GM19099 (cell line): ENCODE results near the gene EYS.

Experiments used
- POLR2A ChIP-seq: IDR thresholded peaks from 3 replicates; pipeline ENCODE4 v1.6.1; 2011; ENCODE audit warnings: low read depth; ENCODE audit not compliant: insufficient read length; ENCODE audit errors: extremely low read depth

Gene EYS

DNA sequence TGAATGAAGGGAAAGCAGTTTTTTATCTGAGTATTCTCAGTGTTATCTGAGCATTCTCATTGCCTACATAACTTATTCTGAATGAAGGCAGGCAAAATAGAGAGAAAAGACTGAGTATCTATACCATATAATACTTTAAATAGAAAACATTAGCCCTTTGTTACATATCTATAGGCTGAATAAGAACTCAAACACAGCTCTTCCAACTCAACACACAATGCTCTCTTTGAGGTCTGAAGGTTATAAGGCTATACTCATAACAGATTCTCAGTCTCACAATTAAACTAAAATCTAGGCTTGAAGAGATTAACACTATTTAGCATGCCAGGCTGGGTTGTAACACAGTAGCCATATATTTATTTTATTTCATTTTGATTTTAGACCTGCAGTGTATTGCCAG lies 56.9 kb downstream of the EYS start:
- TF ChIP-seq POLR2A, result no peak

DNA sequence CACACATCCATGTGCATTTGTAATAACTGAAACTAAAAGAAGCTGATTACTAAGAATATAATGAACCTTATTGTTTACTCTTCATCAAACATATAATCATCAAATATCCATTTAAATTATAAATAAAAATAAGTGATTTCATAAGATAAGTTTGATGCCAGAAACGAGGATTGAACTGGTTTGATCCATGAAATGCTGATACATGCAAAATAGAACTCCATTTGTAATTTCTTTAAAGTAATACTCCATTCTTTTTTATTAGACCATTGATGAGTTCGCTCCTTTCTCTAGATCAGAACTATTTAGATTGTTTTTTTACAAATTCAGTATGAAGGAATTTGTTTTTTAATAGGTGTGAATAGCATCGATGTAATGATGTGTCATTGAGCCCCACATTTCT lies 57.6 kb downstream of the EYS start:
- TF ChIP-seq POLR2A, result no peak

DNA sequence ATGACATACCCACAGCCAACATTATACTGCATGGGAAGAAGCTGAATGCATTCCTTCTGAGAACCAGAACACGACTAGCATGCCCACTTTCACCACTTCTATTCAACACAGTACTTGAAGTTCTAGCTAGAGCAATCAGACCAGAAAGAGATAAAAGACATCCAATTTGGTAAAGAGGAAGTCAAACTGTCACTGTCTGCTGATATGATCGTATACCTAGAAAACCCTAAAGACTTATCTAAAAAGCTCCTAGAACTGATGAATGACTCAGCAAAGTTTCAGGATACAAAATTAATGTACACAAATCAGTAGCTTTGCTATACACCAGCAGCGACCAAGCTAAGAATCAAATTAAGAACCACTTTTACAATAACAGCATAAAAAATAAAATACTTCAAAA lies 60.5 kb downstream of the EYS start:
- TF ChIP-seq POLR2A, result no peak

DNA sequence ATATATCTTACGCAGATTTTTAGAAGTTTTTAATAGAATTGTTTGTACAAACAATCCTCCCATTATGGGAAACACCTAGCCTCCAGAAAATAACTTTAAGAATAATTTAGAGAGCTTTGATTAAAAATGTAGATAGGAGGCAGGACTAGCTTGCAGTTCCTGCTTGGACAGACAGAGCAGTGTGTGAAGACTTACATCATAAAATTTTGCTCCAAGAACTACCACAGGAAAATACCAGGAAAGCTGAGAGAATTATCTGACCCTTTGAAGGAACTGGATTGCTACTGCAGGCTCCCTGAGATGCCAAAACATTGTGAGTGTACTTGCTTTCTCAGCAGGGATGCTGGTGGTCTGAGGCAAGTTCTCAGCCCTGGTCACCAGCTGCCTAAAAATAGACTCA lies 64.2 kb downstream of the EYS start:
- no peak for TF ChIP-seq POLR2A

DNA sequence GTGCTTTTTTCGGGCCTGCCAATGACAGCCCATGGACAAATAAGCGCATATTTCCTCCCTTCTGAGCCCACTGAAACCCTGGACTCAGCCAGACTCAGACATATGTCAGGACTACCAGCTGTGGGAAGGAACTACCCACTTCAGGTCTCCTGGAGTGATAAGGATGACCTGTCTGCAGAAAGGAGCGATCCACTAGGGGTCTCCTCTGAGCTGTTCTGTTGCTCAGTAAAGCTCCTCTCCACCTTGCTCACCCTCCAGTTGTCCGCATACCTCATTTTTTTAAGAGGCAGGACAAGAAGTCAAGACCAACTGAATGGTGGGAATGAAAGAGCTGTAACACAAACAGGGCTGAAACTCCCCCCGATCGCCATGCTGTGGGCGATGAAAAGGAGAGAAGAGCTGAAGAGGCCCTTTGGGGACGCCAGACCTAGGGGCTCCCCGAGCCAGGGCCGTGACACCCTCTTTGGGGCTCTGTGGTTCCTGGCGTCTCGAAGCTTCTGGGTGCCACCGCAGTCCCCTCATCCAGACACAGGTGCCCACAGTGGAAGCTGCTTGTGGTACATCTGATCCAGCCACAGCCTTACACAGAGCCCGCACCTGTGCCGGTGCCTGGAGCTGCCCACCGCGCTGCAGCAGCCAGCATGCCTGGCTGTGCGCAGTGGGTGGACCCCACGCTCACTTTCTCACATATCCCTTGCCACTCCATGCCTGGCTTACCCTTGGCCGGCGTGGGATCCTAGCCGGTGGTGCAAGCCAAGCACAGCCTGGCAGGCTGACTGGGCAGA lies 68.8 kb downstream of the EYS start:
- no peak for TF ChIP-seq POLR2A

DNA sequence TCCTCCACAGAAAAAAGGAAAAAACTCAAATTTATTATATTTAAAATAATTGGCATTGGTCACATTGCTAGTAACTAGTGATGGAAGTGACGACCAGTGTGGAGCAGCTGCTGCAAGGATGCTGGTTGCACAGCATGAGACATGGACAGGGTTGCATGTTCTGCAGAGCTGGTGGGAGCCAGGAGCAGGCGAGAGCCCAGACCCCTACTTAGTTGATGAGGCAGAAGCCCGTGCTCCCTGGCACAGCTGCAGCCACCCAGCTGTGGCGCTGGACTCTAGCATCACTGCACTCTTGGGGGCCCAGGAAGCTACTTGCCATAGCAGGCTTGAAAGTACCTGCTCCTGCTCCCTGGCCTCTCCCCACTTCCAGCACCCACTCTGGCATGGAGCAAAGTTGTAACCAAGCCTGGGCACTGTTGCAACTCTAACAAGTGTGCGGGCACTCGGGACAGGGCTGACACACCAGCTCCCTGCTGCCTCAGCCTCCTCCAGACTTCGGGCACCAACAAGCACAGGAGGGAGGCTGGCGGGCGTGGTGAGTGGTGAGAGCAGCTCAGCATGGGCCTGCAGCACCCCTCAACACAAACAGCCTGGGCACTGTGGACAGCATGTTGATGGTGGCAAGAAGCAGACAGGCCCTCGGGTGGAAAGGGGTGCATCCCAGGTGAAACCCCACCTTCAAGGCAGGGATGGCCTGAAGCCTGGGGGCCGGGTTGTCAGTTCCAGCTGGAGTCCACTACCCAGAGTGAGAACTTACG lies 69.6 kb downstream of the EYS start:
- no peak for TF ChIP-seq POLR2A

DNA sequence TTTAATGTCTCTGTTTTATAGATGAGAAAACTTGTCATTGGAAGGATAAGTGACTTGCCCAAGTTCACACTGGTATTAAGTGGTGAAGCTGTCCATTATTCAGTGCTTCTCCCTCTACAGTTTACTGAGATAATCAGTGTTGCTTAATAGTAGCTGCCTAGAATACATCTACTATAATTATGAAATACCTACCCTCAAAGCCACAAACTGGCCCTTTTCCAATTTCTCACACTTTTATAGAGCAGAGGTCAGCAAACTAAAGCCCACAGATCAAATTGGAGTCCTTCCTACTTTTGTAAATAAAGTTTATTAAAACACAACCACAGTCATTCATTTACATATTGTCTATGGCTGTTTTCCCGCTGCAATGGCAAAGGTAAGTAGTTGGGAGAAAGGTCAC lies 73.5 kb downstream of the EYS start:
- TF ChIP-seq POLR2A, result no peak

DNA sequence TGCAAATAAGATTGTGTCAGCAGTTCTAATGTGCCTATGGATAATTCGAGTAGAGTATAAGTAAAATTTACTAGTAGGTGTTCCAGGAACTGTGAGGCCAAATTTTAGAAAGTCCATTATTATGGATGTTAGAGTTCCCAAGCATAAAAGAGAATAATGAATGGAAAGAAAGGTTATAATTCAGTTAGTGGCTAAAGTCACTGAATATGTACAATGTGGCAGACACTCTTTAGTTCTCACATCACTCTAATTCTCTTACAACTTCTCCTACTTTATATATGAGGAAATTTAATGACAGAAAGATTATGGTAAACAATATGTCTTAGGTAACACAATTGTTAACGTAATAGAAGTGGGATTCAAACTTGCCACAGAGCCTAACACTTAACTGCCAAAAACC lies 75.3 kb downstream of the EYS start:
- no peak for TF ChIP-seq POLR2A

DNA sequence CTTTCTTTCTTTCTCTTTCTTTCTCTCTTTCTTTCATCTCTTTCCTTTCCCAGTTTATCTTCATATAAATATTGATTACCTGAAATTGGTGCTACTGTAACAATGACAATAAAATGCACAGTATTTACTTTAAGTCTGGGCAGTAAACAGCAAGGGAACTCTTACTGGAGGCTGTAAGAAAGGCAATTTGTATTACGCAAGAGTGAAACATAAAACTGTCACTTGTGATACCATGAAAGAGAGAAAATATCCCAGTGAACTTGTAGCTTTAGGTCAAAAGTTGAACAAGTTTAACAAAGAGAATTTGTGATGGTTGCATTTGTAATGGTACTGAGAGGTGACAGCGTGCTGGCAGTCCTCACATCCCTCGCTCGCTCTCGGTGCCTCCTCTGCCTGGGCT lies 80.0 kb downstream of the EYS start:
- TF ChIP-seq POLR2A, result no peak

DNA sequence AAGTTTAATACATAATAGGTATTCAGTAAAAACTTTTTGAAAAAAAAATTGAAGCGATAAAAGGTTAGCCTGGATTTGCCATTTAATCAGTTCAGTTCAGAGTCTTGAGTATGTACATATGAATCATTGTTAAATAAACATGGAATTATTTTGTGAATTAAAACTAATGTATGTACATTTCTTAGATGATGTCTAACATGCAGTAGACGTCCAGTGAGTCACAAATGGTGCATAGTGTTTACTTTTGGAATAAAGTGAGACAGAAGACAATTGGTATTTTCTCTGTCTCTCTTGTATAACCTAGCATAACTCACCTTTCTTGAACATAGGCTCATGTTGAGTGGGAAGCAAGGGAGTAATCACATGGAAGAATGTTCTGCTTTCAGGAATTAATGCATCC lies 83.5 kb downstream of the EYS start:
- no peak for TF ChIP-seq POLR2A

DNA sequence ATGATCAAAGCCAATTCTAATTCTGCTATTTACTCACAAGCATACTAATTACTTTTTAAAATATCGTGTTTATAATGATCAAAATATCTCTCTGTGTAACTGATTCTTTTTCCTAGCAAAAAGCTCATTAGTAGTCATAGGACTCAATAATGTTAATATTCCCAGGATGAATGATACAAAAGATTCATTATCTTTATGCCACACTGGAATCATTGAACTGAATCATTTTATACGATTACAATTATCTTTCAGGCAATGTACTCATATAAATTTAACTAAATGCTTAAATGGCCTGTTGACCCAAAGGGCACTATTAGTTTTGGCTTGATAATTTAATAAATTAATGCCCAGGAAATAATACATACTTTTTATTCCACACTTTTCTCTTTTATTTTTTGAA lies 96.3 kb downstream of the EYS start:
- TF ChIP-seq POLR2A, result no peak

DNA sequence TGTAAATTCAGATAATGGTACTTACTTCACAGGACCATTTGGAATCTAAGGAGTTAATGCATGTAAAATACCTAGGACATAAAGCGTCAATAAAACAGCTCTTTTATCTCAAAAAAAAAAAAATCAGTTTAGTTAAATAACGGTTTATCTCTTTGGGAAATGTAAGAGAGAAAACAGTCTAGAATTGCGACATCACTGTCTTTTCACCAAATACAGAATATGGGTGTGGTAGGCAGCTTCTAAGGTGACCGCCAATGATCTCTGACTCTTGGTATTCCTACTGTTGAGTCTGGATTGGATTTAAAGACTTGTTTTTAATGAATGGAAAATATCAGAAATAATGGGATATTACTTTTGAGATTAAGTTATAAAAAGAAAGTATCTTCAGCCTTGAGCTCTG lies 111.5 kb downstream of the EYS start:
- TF ChIP-seq POLR2A, result no peak

DNA sequence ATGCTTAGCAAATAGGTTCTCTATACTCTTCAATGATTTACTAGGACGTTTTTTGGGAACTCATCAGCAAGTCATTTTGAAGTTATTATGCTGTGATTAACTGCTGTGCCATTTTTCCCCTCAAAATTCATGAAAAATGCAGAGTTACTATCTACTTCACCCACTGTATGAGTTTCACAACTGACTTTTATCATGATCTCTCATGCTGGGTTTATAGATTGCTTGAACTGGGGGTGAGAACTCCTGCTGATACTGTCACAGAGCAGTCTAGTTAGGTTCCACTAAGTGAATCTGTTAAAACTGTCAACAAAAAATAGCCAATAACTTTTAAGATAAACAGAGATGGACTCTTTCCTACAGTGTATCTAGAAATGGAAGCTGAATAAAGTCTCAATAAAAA lies 136.7 kb downstream of the EYS start:
- TF ChIP-seq POLR2A, result no peak

DNA sequence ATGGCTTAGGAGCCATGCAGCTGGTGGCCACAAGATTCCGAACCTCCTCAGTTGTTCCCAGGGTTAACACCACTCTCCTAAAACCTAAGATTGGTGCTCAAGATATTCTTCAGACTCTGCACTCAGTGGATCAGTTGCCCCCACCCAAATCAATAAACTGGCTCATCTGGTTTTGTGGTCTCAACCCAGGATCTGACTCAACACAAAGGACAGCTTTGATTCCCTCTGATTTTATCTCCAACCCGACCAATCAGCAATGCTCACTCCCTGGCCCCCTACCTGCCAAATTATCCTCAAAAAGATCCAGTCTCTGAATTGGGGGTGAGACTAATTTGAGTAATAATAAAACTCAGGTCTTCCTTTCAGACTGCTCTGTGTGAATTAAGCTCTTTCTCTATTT lies 137.5 kb downstream of the EYS start:
- TF ChIP-seq POLR2A, result no peak

DNA sequence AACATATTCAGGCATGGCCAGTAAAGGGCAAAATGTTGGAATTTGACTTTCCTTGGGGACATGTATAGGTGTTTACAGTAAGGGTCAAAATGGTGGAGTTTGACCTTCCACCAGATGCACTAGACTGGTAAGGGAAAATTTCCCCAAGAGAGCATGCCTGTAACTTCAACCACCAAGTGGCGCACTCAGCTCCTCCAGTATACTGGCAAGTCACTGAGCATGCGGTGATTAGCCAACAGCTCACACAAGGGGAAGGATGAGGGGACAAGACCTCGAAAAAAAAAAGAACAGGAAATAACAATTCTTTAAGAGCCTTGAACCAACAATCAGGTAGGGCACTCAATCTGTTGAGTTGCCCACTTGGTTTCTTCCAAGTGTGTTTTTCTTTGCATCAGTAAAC lies 140.9 kb downstream of the EYS start:
- no peak for TF ChIP-seq POLR2A

DNA sequence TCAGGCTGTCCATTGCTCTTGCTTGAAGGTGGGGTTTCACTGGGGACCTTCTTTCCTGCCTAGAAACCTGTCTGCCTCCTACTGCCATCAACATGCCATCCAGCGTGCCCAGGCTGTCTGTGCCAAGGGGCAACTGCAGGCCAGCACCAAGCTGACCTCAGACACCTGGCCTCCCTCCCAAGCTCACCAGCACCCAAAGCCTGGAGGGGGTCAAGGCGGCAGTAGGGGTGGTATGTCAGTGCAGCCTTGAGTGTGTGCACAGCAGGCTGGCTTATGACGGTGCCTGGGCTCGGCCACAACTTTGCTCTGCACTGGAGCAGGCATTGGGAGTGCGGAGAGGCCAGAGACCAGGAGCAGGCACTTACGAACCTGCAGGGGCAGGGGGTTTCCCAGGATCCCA lies 149.0 kb downstream of the EYS start:
- no peak for TF ChIP-seq POLR2A
